Choroid plexus epithelial cell (primary cell): Measurements from ENCODE around the gene AVEN.

Source experiments
- DNase-seq: peaks from one replicate; pipeline ENCODE4 v3.0.0-alpha.2; 2010; ENCODE audit warnings: low read depth
- H3K4me3 ChIP-seq: 2 replicates; pipeline ENCODE4 v1.5.1; 2011; ENCODE audit warnings: low read depth, mild to moderate bottlenecking, control low read depth, low read length, moderate library complexity
- TF ChIP-seq, protein P1 (sequence below): conservative IDR thresholded peaks from 2 replicates; pipeline ENCODE4 v1.5.1; 2011; ENCODE audit warnings: low read depth, mild to moderate bottlenecking, control low read depth, inconsistent platforms, low read length, moderate library complexity

AVEN gene

GRCh38 chr15:34070003-34070402, 31.0 kb upstream of the AVEN start:
- no peak for DNase-seq
- H3K4me3 ChIP-seq, result no peak overlapping the region
- TF ChIP-seq, protein P1, sequence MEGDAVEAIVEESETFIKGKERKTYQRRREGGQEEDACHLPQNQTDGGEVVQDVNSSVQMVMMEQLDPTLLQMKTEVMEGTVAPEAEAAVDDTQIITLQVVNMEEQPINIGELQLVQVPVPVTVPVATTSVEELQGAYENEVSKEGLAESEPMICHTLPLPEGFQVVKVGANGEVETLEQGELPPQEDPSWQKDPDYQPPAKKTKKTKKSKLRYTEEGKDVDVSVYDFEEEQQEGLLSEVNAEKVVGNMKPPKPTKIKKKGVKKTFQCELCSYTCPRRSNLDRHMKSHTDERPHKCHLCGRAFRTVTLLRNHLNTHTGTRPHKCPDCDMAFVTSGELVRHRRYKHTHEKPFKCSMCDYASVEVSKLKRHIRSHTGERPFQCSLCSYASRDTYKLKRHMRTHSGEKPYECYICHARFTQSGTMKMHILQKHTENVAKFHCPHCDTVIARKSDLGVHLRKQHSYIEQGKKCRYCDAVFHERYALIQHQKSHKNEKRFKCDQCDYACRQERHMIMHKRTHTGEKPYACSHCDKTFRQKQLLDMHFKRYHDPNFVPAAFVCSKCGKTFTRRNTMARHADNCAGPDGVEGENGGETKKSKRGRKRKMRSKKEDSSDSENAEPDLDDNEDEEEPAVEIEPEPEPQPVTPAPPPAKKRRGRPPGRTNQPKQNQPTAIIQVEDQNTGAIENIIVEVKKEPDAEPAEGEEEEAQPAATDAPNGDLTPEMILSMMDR, result no peak

DNA sequence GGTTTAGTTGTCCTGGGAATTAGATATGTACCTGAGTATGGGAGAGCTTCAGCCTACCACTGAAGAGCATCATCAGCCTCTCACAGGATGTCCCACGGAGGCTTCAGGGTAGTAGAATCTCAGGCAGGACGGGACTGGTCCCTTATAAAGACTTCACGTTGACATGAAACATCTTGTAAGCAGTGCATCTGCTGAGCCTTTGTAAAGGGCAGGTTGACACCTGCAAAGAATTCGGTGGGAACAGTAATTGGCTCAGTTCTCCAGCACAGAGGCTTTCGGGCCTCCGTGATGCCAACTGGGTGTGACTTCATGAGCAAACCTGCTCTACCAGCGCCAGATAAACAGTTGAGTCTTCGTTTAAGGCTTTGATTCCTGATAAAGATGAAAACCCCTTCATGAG, 26.9 kb upstream of the AVEN start:
- TF ChIP-seq, protein P1, result no peak
- no peak overlapping the region for H3K4me3 ChIP-seq
- DNase-seq, result no peak

DNA sequence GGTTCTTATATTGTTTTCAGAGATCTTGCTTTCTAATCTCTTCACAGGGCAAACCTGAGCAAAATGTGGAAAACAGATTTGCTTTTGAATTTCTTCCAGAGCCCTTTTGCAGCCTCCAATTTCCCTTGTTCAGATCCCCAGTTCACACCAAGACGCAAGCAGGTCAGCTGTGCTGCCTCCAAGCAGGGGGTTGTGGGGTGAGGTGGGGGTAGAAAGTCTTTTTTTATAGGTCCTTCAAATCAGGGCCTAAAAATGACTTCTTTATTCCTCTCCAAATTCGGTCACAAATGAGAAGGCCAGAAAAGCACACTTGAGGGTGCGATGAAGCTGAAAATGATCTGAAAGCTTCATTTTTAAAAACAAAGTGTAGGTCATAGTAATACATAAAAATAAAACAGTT, 26.3 kb upstream of the AVEN start:
- no peak for DNase-seq
- H3K4me3 ChIP-seq, result no peak overlapping the region
- TF ChIP-seq, protein P1, result no peak

GRCh38 chr15:34064438-34064837, 25.4 kb upstream of the AVEN start:
- no peak for DNase-seq
- TF ChIP-seq, protein P1, result no peak
- H3K4me3 ChIP-seq, result no peak overlapping the region

DNA sequence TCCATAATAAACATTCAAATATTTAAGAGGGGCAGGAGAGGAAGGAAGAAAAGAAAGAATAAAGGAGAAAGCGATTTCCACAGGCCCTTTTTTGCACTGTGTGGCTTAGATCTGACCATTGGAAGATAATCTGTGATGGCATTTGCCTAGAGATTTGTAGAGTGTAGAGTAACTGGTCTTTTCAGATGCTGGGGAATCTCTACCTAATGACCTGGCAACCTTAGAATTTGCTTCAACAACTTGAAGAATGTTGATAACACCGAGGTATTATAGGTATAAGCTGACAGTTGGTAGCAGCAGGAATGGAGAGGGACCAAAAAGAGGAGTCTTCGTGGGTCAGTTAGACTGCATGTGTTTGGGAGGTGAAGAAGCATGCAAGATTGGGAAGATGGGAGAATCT, 20.9 kb upstream of the AVEN start:
- no peak overlapping the region for H3K4me3 ChIP-seq
- TF ChIP-seq, protein P1, result no peak
- DNase-seq, result no peak

DNA sequence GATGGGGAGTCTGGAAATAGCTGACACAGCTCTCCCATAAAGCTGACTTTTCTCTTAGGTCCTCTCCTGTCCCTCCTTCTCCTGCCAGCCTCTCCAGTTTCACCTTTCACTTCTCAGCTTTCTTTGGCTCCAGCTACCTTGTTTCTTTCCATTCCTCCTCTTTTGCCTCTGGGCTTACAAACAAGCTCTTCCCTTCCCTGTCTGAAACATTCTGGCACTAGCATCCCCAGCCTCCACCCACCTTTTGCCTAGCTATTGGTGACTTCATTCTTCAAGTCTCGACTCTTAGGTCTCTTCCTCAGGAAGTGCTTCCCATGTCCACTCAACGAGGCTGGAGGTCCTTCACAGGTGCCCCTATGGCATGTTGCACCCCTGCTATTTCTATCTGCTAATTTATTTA, 20.5 kb upstream of the AVEN start:
- no peak overlapping the region for H3K4me3 ChIP-seq
- TF ChIP-seq, protein P1, result no peak
- no peak for DNase-seq

- no peak for DNase-seq
- TF ChIP-seq, protein P1, result no peak
- no peak overlapping the region for H3K4me3 ChIP-seq
Measured at GRCh38 chr15:34056911-34057310, 17.9 kb upstream of the AVEN start.
